SK-N-MC (cell line): ENCODE data around the gene IQCE.

Experiments
- DNase-seq: peaks from one replicate; pipeline ENCODE4 v3.0.0-alpha.2; 2011; ENCODE audit warnings: low read depth, low spot score
- H3K27ac ChIP-seq: fragments of 200-600 bp; sonication (generic); 2 replicates; pipeline ENCODE4 v1.5.1; 2016; ENCODE audit warnings: mixed run types
- H3K36me3 ChIP-seq: fragments of 200-600 bp; sonication (generic); 2 replicates; pipeline ENCODE4 v1.6.1; 2017; ENCODE audit warnings: antibody characterized with exemption, low read length, mixed read lengths; ENCODE audit not compliant: insufficient read depth
- H3K4me3 ChIP-seq: fragments of 200-600 bp; sonication (generic); 2 replicates; pipeline ENCODE4 v1.5.1; 2016
- H3K9ac ChIP-seq: fragments of 200-600 bp; sonication (generic); 2 replicates; pipeline ENCODE4 v1.8.0; 2017; ENCODE audit warnings: mixed run types, mixed read lengths; ENCODE audit not compliant: insufficient read length
- H3K9me3 ChIP-seq: fragments of 200-600 bp; sonication (generic); 2 replicates; pipeline ENCODE4 v1.6.1; 2017; ENCODE audit warnings: low read depth, mild to moderate bottlenecking, antibody characterized with exemption, low read length, moderate library complexity, mixed read lengths
- EZH2 ChIP-seq: fragments of 200-600 bp; sonication (generic); IDR thresholded peaks from one replicate; pipeline ENCODE4 v1.6.1; 2017; ENCODE audit warnings: antibody characterized with exemption
- FOXP2 ChIP-seq: optimal IDR thresholded peaks from 2 replicates; pipeline ENCODE3; 2011; ENCODE audit warnings: mild to moderate bottlenecking, moderate library complexity; ENCODE audit not compliant: insufficient read depth; ENCODE audit errors: extremely low read length, control extremely low read depth
- POLR2AphosphoS5 ChIP-seq: IDR thresholded peaks from 2 replicates; pipeline ENCODE4 v1.6.1; 2012; ENCODE audit warnings: mild to moderate bottlenecking, low read depth, low read length, borderline replicate concordance

IQCE gene

DNA sequence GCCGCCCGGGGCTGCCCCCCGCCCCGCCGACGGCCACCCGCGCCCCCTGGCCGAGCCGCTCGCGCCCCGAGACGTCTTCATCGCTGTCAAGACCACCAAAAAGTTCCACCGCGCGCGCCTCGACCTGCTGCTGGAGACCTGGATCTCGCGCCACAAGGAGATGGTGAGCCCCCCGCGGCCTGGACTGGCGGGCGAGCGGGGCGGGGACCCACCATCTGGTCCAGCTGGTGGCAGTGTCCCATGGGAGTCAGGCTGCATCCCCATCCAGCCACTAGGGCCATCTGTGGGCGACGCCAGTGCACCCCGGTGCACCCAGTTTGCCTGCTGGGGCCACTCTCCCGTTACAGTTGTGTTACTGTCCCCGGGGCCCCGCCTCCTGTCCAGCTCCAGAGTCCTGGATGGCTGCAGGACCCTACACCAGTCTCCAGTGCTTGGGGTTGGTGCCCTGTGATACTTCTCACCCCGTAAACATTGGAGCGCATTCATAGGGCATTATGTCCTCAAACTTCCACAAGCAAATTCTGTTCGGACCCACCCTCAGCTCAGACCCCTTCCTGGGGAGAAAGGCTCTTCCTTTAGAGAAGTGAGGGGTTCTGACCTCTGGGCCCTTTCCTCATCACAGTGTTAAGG is 38.5 kb upstream of the IQCE start:
- Histone ChIP-seq H3K4me3 (peak overlapping the region; percentile 76), H3K9ac (no peak overlapping the region), H3K9me3 (no peaks in the 10 kb centered on the region), H3K27ac (no peak overlapping the region), H3K36me3 (no peaks in the 10 kb centered on the region)
- TF ChIP-seq FOXP2 (no peak), POLR2AphosphoS5 (no peak), EZH2 (no peak)
- no peak for DNase-seq

DNA sequence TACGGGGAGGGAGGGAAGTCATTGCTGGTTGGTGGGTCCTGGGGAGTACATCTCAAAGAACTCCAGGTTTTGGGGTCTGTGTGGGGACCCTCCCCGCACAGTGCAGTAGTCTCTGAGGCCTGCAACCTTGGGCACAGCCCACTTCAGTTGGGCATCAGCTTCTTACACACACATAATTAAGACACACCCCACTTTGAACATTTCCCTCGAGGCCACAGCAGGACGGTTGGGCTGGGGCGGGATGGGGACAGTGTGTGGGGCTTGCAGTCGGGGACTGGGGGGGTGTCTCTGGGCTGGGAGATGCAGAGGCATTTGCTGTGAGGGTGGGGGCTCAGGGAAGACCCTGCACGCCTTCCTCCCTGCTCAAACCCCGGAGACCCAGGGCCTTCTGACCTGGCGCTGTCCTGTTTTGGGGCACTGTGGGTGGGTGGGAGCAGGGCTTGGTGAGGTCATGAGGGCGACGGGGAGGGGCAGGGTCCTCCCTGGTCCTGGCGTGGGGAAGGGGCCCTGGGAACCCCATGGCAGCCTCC is 38.0 kb upstream of the IQCE start:
- DNase-seq, result no peak
- no peak for TF ChIP-seq FOXP2
- TF ChIP-seq EZH2, result no peak
- TF ChIP-seq POLR2AphosphoS5, result no peak
- Histone ChIP-seq H3K9ac (no peak overlapping the region), H3K9me3 (no peaks in the 10 kb centered on the region), H3K36me3 (no peaks in the 10 kb centered on the region), H3K4me3 (peak overlapping the region; percentile 76), H3K27ac (no peak overlapping the region)

DNA sequence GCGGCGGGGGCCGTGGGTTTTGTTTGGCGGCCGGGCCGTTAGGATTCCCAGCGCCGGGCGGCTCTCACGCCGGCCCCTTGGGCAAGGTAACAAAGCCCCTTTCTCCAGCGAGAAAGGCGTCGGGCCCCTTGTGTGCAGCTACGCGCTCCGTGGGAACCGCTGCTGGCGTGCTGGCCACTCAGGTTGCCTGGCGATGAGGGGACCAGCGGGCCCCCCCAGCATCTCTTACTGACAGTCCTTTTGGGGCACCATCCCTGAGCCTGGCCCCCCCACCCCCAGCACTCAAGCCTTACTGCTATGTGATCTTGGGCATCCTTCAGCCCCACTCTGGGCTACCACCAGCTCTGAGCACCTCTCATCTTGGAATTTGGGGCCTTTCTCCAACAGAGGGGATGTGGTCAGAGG is 37.4 kb upstream of the IQCE start:
- no peak for DNase-seq
- H3K4me3 ChIP-seq, result no peak overlapping the region
- H3K9me3 ChIP-seq, result no peaks in the 10 kb centered on the region
- TF ChIP-seq EZH2, result no peak
- TF ChIP-seq FOXP2, result no peak
- no peak for TF ChIP-seq POLR2AphosphoS5
- H3K9ac ChIP-seq, result no peak overlapping the region
- no peaks in the 10 kb centered on the region for H3K36me3 ChIP-seq
- no peak overlapping the region for H3K27ac ChIP-seq

DNA sequence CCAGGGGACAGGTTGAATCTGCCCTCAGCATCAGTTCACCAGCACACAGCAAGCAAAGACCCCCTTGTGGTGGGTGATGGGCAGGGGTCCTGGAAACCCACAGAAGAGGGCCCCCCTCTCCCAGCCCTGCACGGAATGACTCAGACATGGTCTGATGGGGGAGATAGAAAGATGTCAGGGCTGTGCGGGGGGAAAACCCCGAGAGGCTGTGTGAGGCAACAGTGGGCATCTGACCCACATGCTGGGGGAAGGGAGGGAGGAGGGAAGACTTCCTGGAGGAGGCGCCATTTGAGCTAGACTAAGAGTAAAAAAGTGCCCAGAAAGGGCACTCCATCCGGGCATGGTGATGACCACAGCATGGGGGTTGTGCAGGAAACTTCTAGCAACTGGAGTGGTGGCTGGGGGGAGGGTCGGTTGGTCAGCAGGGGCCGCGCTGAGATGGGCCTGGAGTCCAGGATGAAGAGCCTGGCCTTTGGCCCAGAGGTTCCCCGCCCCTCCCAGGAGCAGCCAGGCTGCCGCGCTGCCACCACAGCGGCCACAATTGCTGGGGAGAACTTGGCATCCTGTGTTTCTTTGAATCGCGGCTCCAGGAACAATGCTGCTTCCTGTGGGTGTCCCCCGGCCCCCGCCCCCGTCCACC is 36.7 kb upstream of the IQCE start:
- no peak overlapping the region for H3K9ac ChIP-seq
- no peak for DNase-seq
- H3K4me3 ChIP-seq, result no peak overlapping the region
- no peak overlapping the region for H3K27ac ChIP-seq
- H3K36me3 ChIP-seq, result no peaks in the 10 kb centered on the region
- no peaks in the 10 kb centered on the region for H3K9me3 ChIP-seq
- TF ChIP-seq POLR2AphosphoS5, result no peak
- TF ChIP-seq EZH2, result no peak
- no peak for TF ChIP-seq FOXP2

DNA sequence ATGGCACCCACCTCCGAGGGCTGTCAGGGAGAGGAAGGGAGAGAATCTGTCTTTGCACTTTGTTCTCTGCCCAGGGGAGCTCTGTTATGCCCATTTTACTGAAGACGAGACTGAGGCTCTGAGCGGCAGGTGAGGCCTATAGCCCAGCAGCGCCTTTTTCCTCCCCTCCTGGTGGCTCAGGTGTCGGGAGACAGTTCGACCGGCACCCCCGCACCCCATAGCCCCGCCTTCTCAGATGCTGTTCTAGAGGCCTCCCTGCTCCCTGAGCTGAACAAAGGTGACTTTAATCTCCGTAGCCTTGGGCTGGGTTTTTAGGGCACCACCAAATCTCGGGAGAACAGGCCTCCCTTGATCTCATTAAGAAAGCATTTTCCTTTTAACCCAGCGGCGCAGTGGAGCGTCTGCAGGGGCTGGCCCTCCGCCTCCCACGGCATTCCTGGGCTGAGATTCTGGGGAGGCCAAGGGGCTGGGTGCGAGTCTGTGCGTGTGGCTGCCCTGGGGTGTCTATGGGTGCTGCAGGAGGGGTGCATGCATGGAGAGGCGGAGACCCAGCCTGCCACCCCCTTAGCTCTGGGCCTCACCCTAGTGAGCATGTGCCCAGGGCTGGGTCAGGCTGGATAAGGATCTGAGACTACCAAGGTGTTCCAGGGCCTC is 35.9 kb upstream of the IQCE start:
- Histone ChIP-seq H3K4me3 (no peak overlapping the region), H3K9me3 (no peaks in the 10 kb centered on the region), H3K36me3 (no peaks in the 10 kb centered on the region), H3K9ac (no peak overlapping the region), H3K27ac (no peak overlapping the region)
- no peak for DNase-seq
- TF ChIP-seq FOXP2 (no peak), EZH2 (no peak), POLR2AphosphoS5 (no peak)

DNA sequence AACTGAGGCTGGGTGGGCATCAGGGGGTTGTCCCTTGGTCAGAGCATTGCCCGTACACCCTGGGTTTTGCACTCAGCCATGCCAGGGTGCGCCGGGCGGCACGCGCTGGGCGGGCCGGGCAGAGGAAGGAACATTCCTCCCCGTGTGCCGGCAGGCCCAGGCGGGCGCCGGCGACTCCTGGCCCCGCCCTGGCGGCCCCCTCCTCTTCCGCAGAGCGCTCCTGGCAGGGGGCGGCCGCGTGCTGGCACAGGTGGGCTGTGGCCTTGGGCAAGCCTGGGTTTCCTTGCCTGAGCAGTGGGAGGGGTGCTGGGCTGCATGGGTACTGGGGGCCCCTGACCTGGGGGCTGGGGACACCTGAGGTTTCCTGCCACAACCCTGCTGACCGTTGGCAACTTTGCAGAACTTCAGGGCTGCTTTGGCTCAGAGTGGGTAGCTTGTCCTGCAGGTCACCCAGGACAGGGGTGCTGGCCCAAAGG is 35.3 kb upstream of the IQCE start:
- H3K27ac ChIP-seq, result no peak overlapping the region
- H3K9me3 ChIP-seq, result no peaks in the 10 kb centered on the region
- H3K36me3 ChIP-seq, result no peaks in the 10 kb centered on the region
- no peak for DNase-seq
- no peak overlapping the region for H3K9ac ChIP-seq
- H3K4me3 ChIP-seq, result no peak overlapping the region
- TF ChIP-seq FOXP2 (no peak), EZH2 (no peak), POLR2AphosphoS5 (no peak)

DNA sequence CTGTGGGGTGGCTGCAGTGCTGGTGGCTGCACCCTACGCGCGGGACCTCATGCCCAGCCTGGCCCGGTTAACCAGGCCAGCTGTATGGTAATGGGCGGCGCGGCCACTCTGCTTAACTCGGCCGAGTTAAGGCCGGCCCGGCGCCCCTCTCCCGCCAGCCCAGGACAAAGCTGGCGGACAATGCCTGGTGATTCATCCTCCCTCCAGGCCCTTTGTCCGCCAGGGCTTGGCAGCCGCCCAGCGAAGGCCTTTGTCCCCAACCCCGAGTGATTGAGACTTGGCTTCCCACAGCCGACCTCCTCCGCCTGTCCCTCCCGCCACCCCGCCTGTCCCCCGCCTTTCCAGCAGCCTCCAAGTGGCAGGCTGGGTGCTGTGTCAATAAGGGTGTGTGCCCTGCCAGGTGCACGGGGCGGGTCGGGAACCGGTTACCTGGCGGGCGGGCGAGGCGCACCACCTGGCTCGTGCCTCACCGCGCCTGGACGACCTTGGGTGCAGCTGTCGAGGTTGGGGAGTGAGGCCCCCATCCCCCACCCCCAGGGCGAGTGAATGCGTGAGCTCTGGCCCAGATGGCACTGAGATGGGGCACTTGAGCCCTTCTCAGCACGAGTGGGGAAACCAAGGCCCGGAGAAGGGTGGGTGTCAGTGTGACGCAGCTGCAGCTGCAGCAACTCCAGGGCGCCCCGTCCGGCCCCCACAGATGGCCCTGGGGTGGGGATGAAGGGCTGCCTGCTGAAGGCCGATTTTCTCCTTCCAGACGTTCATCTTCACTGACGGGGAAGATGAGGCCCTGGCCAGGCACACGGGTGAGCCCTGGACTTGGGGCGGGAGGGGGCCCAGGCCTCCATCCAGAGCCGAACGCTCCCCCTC is 34.6 kb upstream of the IQCE start:
- no peaks in the 10 kb centered on the region for H3K9me3 ChIP-seq
- no peak for DNase-seq
- no peaks in the 10 kb centered on the region for H3K36me3 ChIP-seq
- H3K4me3 ChIP-seq, result no peak overlapping the region
- no peak overlapping the region for H3K9ac ChIP-seq
- TF ChIP-seq FOXP2 (no peak), EZH2 (no peak), POLR2AphosphoS5 (no peak)
- H3K27ac ChIP-seq, result no peak overlapping the region
